Fibroblast of lung (primary cell): ENCODE results near the gene ROBO4. TPM values are rescaled to one million over a fixed set of nuclear protein-coding genes. Genes with fewer than 3 reads are reported as not detected.
A peak's percentile ranks its signal among the peaks of the same experiment; 100 is the strongest.

Experiments
- DNase-seq, 2 donors: peaks; one replicate each; pipeline versions ENCODE4 v3.0.0 to v3.0.0-alpha.2; 2010; ENCODE audit warnings: low read depth in 2 of 2
- H2AFZ ChIP-seq: 2 replicates; pipeline ENCODE4 v1.5.1; 2012; ENCODE audit warnings: low read length, control low read depth, inconsistent platforms
- H3K27ac ChIP-seq: 2 replicates; pipeline ENCODE4 v1.5.1; 2011; ENCODE audit warnings: low read length, control low read depth; ENCODE audit not compliant: insufficient read depth
- H3K27me3 ChIP-seq: 2 replicates; pipeline ENCODE4 v1.5.1; 2011; ENCODE audit warnings: mild to moderate bottlenecking, low read length; ENCODE audit not compliant: control insufficient read depth, insufficient read depth
- H3K36me3 ChIP-seq: 2 replicates; pipeline ENCODE4 v1.5.1; 2011; ENCODE audit warnings: low read length; ENCODE audit not compliant: control insufficient read depth, insufficient read depth
- H3K4me1 ChIP-seq: 2 replicates; pipeline ENCODE4 v1.5.1; 2011; ENCODE audit warnings: low read length; ENCODE audit not compliant: control insufficient read depth, insufficient read depth; ENCODE audit errors: extremely low read depth
- H3K4me2 ChIP-seq: 2 replicates; pipeline ENCODE4 v1.5.1; 2011; ENCODE audit warnings: low read length, control low read depth; ENCODE audit not compliant: insufficient read depth; ENCODE audit errors: extremely low read depth
- H3K4me3 ChIP-seq, 4 experiments: fragments of 200-600 bp in 1 of 4; sonication (generic) in 1 of 4; replicated peaks in 1 of 4; 2 replicates each; pipeline ENCODE4 v1.5.1; 2011 to 2016; ENCODE audit warnings: low read length in 4 of 4, low read depth in 3 of 4, mild to moderate bottlenecking in 3 of 4, control low read depth in 2 of 4, inconsistent platforms in 1 of 4, mixed read lengths in 1 of 4; ENCODE audit not compliant: insufficient read depth in 1 of 4; ENCODE audit errors: control extremely low read depth in 1 of 4
- H3K79me2 ChIP-seq: 2 replicates; pipeline ENCODE4 v1.5.1; 2012; ENCODE audit warnings: mild to moderate bottlenecking, low read length, inconsistent platforms; ENCODE audit not compliant: control insufficient read depth, insufficient read depth
- H3K9ac ChIP-seq: 2 replicates; pipeline ENCODE4 v1.5.1; 2011; ENCODE audit warnings: mild to moderate bottlenecking, low read length, control low read depth; ENCODE audit not compliant: insufficient read depth
- H3K9me3 ChIP-seq: 2 replicates; pipeline ENCODE4 v1.5.1; 2012; ENCODE audit warnings: low read depth, low read length; ENCODE audit not compliant: control insufficient read depth, insufficient read depth
- H4K20me1 ChIP-seq: 2 replicates; pipeline ENCODE4 v1.5.1; 2011; ENCODE audit warnings: low read length; ENCODE audit not compliant: control insufficient read depth, insufficient read depth; ENCODE audit errors: extremely low read depth
- CTCF ChIP-seq, 2 donors: IDR thresholded peaks in 1 of 2; conservative IDR thresholded peaks in 1 of 2; 1 replicate in 1 of 2; 2 replicates in 1 of 2; pipeline ENCODE4 v1.5.1; 2011 to 2012; ENCODE audit warnings: low read length in 2 of 2, control low read depth in 1 of 2, inconsistent platforms in 1 of 2, low read depth in 1 of 2, mild to moderate bottlenecking in 1 of 2
- EZH2 ChIP-seq: IDR thresholded peaks from 2 replicates; pipeline ENCODE4 v1.5.1; 2012; ENCODE audit warnings: low read length, control low read depth, mild to moderate bottlenecking; ENCODE audit errors: missing control alignments
- polyA plus RNA-seq, 2 donors: library from polyadenylated mRNA; depleted of rRNA in 1 of 2; stranded (reverse) in 1 of 2; unstranded in 1 of 2; fragments of >200 nt; gene quantifications; 2 replicates each; pipeline ENCODE4 v1.2.1, GENCODE V29; 2011 to 2012; ENCODE audit warnings: missing spikeins in 1 of 2
- total RNA-seq: library from RNA; depleted of rRNA; stranded (reverse); fragments of >200 nt; gene quantifications from 2 replicates; pipeline ENCODE4 v1.2.1, GENCODE V29; 2014

ROBO4 gene
- total and polyA plus RNA-seq, 2 donors (not counting 1 experiment from before 2014, with no cell fraction given) = 0.45 to 0.66 TPM

GRCh38 chr11:124869856-124870387 is 27.7 kb downstream of the ROBO4 start:
- no peak for TF ChIP-seq CTCF (conservative IDR thresholded peaks at IDR 0.05 in 1 of 2, IDR thresholded peaks at IDR 0.05 in 1 of 2; ENCODE audit: low read depth in 1 of 2, low read length in 2 of 2)
- TF ChIP-seq EZH2 = peak; percentile 58
- Histone ChIP-seq H3K79me2 (no peaks in the 10 kb centered on the region), H4K20me1 (no peaks in the 10 kb centered on the region), H3K9me3 (no peaks in the 10 kb centered on the region), H3K4me2 (no peak overlapping the region), H3K36me3 (no peaks in the 10 kb centered on the region), H3K27me3 (peaks cover 70% of the 10 kb centered on the region), H3K27ac (no peak overlapping the region), H2AFZ (no peak overlapping the region), H3K4me3 (no peak overlapping the region), H3K4me1 (peaks cover 2% of the 10 kb centered on the region), H3K9ac (no peak overlapping the region)
- DNase-seq = no peak

GRCh38 chr11:124869331-124869730 is 28.3 kb downstream of the ROBO4 start:
- H3K9ac ChIP-seq = no peak overlapping the region
- no peaks in the 10 kb centered on the region for H3K79me2 ChIP-seq
- H3K27ac ChIP-seq = no peak overlapping the region
- no peak for DNase-seq
- H3K36me3 ChIP-seq = no peaks in the 10 kb centered on the region
- TF ChIP-seq EZH2 (no peak), CTCF (conservative IDR thresholded peaks at IDR 0.05 in 1 of 2, IDR thresholded peaks at IDR 0.05 in 1 of 2; ENCODE audit: low read depth in 1 of 2, low read length in 2 of 2) (no peak)
- no peak overlapping the region for H3K4me2 ChIP-seq
- H3K4me3 ChIP-seq = no peak overlapping the region
- H3K4me1 ChIP-seq = peaks cover 2% of the 10 kb centered on the region
- H3K27me3 ChIP-seq = peaks cover 76% of the 10 kb centered on the region
- H2AFZ ChIP-seq = no peak overlapping the region
- H4K20me1 ChIP-seq = no peaks in the 10 kb centered on the region
- H3K9me3 ChIP-seq = no peaks in the 10 kb centered on the region

- DNase-seq = no peak
- peaks cover 2% of the 10 kb centered on the region for H3K4me1 ChIP-seq
- H3K27me3 ChIP-seq = peaks cover 78% of the 10 kb centered on the region
- no peak overlapping the region for H3K4me3 ChIP-seq
- H4K20me1 ChIP-seq = no peaks in the 10 kb centered on the region
- H3K79me2 ChIP-seq = no peaks in the 10 kb centered on the region
- no peaks in the 10 kb centered on the region for H3K36me3 ChIP-seq
- no peaks in the 10 kb centered on the region for H3K9me3 ChIP-seq
- no peak overlapping the region for H3K27ac ChIP-seq
- no peak overlapping the region for H3K9ac ChIP-seq
- no peak for TF ChIP-seq CTCF (conservative IDR thresholded peaks at IDR 0.05 in 1 of 2, IDR thresholded peaks at IDR 0.05 in 1 of 2; ENCODE audit: low read depth in 1 of 2, low read length in 2 of 2)
- TF ChIP-seq EZH2 = peak; percentile 91
- H2AFZ ChIP-seq = no peak overlapping the region
- no peak overlapping the region for H3K4me2 ChIP-seq
These were observed 29.1 kb downstream of the ROBO4 start for GRCh38 chr11:124868331-124869274.
